GM15510 (cell line): Measurements from ENCODE around the gene ZFHX3.

ENCODE experiments used
- POLR2A ChIP-seq: IDR thresholded peaks from 3 replicates; pipeline ENCODE4 v1.6.1; 2011; ENCODE audit warnings: borderline replicate concordance; ENCODE audit not compliant: insufficient read length; ENCODE audit errors: extremely low read depth

The ZFHX3 gene

GRCh38 chr16:72886346-72886974, 161.5 kb downstream of the ZFHX3 start:
- TF ChIP-seq POLR2A: no peak

GRCh38 chr16:72884573-72884972, 163.4 kb downstream of the ZFHX3 start:
- TF ChIP-seq POLR2A: no peak

- no peak for TF ChIP-seq POLR2A
These were observed 163.9 kb downstream of the ZFHX3 start for GRCh38 chr16:72884037-72884436.

GRCh38 chr16:72879846-72880245, 168.1 kb downstream of the ZFHX3 start:
- TF ChIP-seq POLR2A: no peak

- TF ChIP-seq POLR2A: no peak
These were observed 169.3 kb downstream of the ZFHX3 start for GRCh38 chr16:72878301-72879269.

GRCh38 chr16:72877374-72878028, 170.4 kb downstream of the ZFHX3 start:
- TF ChIP-seq POLR2A: no peak

- TF ChIP-seq POLR2A: no peak
These were observed 171.0 kb downstream of the ZFHX3 start for GRCh38 chr16:72876981-72877373.

GRCh38 chr16:72876221-72876620, 171.7 kb downstream of the ZFHX3 start:
- no peak for TF ChIP-seq POLR2A

- no peak for TF ChIP-seq POLR2A
These were observed 172.5 kb downstream of the ZFHX3 start for GRCh38 chr16:72875291-72876031.

- TF ChIP-seq POLR2A: no peak
These were observed 174.1 kb downstream of the ZFHX3 start for GRCh38 chr16:72873853-72874252.

- TF ChIP-seq POLR2A: no peak
These were observed 174.9 kb downstream of the ZFHX3 start for GRCh38 chr16:72873044-72873443.

GRCh38 chr16:72865835-72866234, 182.1 kb downstream of the ZFHX3 start:
- no peak for TF ChIP-seq POLR2A

GRCh38 chr16:72865258-72865657, 182.7 kb downstream of the ZFHX3 start:
- no peak for TF ChIP-seq POLR2A

- no peak for TF ChIP-seq POLR2A
These were observed 183.6 kb downstream of the ZFHX3 start for GRCh38 chr16:72864130-72864833.
